ENCODE data around the gene MNX1. TPM values are rescaled to one million over a fixed set of nuclear protein-coding genes. Genes with fewer than 3 reads are reported as not detected.

MNX1 gene
- total RNA-seq, 4 donors from 2014 or later, result not detected

GRCh38 chr7:157006205-157006747, 4.2 kb downstream of the MNX1 start:
- DNase-seq (ENCODE audit: extremely low spot score), result no peak
- Histone ChIP-seq H3K36me3 (no peaks in the 10 kb centered on the region), H3K27ac (replicated peaks in 1 of 4) (no peak overlapping the region), H3K27me3 (peaks cover 6 to 98% (median 76%) of the 10 kb centered on the region in 4 donors), H3K9me3 (no peaks in the 10 kb centered on the region), H3K4me3 (no peak overlapping the region), H3K4me1 (peaks cover 32 to 77% (median 64%) of the 10 kb centered on the region in 4 donors)
- intact Hi-C loops (cut with DNase I), result no loop called here
- TF ChIP-seq EP300 (IDR thresholded peaks at IDR 0.05), result no peak
- TF ChIP-seq POLR2A (IDR thresholded peaks at IDR 0.05; ENCODE audit: low read depth), result no peak
- no peak for TF ChIP-seq POLR2AphosphoS5 (IDR thresholded peaks at IDR 0.05)
- TF ChIP-seq, protein P1, sequence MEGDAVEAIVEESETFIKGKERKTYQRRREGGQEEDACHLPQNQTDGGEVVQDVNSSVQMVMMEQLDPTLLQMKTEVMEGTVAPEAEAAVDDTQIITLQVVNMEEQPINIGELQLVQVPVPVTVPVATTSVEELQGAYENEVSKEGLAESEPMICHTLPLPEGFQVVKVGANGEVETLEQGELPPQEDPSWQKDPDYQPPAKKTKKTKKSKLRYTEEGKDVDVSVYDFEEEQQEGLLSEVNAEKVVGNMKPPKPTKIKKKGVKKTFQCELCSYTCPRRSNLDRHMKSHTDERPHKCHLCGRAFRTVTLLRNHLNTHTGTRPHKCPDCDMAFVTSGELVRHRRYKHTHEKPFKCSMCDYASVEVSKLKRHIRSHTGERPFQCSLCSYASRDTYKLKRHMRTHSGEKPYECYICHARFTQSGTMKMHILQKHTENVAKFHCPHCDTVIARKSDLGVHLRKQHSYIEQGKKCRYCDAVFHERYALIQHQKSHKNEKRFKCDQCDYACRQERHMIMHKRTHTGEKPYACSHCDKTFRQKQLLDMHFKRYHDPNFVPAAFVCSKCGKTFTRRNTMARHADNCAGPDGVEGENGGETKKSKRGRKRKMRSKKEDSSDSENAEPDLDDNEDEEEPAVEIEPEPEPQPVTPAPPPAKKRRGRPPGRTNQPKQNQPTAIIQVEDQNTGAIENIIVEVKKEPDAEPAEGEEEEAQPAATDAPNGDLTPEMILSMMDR (IDR thresholded peaks at IDR 0.05), result no peak
- 5% methylated on average over 22 of the region's 39 CpGs for WGBS

GRCh38 chr7:157005456-157006204, 4.8 kb downstream of the MNX1 start:
- no peaks in the 10 kb centered on the region for H3K9me3 ChIP-seq
- peak overlapping the region in 3 of 4 donors; percentile 18 to 35 (median 22) for H3K4me3 ChIP-seq
- TF ChIP-seq EP300 (IDR thresholded peaks at IDR 0.05), result no peak
- TF ChIP-seq, protein P1 (IDR thresholded peaks at IDR 0.05), result no peak
- TF ChIP-seq POLR2A (IDR thresholded peaks at IDR 0.05; ENCODE audit: low read depth), result no peak
- TF ChIP-seq POLR2AphosphoS5 (IDR thresholded peaks at IDR 0.05), result no peak
- intact Hi-C loops (cut with DNase I), result no loop called here
- H3K4me1 ChIP-seq, result peaks cover 27 to 76% (median 62%) of the 10 kb centered on the region in 4 donors
- no peak overlapping the region for H3K27ac ChIP-seq (replicated peaks in 1 of 4)
- peaks cover 6 to 98% (median 76%) of the 10 kb centered on the region in 4 donors for H3K27me3 ChIP-seq
- 3% methylated on average over 42 of the region's 77 CpGs for WGBS
- H3K36me3 ChIP-seq, result no peaks in the 10 kb centered on the region
- DNase-seq (ENCODE audit: extremely low spot score), result no peak

- H3K27me3 ChIP-seq, result peaks cover 12 to 99% (median 83%) of the 10 kb centered on the region in 4 donors
- DNase-seq (ENCODE audit: extremely low spot score), result no peak
- intact Hi-C loops (cut with DNase I), result no loop called here
- WGBS, result 7% methylated on average over 38 of the region's 56 CpGs
- no peaks in the 10 kb centered on the region for H3K9me3 ChIP-seq
- TF ChIP-seq POLR2AphosphoS5 (IDR thresholded peaks at IDR 0.05) (no peak), POLR2A (IDR thresholded peaks at IDR 0.05; ENCODE audit: low read depth) (no peak), EP300 (IDR thresholded peaks at IDR 0.05) (no peak)
- TF ChIP-seq, protein P1 (IDR thresholded peaks at IDR 0.05), result no peak
- peak overlapping the region in 3 of 4 donors; percentile 22 to 35 (median 23) for H3K4me3 ChIP-seq
- peaks cover 35 to 78% (median 64%) of the 10 kb centered on the region in 4 donors for H3K4me1 ChIP-seq
- no peak overlapping the region for H3K27ac ChIP-seq (replicated peaks in 1 of 4)
- no peaks in the 10 kb centered on the region for H3K36me3 ChIP-seq
Measured at GRCh38 chr7:157004521-157005455, 5.7 kb downstream of the MNX1 start.

DNA sequence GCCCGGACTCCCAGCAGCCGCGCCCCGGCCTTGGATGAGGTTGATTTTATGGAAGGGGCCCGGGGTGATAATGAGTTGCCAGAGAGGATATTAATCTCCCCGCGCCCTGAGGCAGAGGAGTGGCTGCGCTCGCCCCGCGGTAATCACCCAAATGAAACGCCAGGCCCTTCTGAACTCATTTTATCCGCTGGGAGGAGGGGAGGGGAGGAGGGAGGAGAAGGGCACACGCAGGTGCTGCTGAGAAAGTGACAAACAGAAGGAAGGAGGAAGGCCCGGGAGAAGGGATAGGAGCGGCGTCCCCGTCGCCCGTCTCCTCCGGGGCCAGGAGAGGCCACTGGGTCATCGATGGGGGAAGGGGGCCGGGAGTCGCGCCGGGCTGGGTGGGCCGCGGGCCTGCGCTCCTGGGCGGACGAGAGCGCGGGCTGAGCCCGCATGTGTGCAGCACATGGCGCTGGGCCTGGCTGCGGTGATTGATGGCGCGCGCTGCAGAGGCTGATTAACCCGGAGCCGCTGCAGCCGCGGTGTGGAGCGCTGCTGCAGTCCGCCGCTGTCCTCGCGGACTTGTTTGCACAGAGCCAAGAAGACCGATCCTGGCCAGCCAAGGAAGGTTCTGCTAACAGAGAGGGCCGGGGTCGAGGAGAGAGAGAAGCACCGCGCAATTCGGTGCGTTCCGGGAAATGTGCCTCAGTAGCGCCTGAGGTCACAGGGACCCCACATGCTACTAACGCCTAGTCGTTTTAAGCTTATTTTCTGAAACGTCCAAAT, 6.5 kb downstream of the MNX1 start:
- TF ChIP-seq EP300 (IDR thresholded peaks at IDR 0.05) (no peak), POLR2AphosphoS5 (IDR thresholded peaks at IDR 0.05) (no peak), POLR2A (IDR thresholded peaks at IDR 0.05; ENCODE audit: low read depth) (no peak)
- TF ChIP-seq, protein P1 (IDR thresholded peaks at IDR 0.05), result no peak
- H3K27ac ChIP-seq (replicated peaks in 1 of 4), result no peak overlapping the region
- H3K4me1 ChIP-seq, result peaks cover 40 to 79% (median 65%) of the 10 kb centered on the region in 4 donors
- no peaks in the 10 kb centered on the region for H3K9me3 ChIP-seq
- peaks cover 15 to 100% (median 86%) of the 10 kb centered on the region in 4 donors for H3K27me3 ChIP-seq
- intact Hi-C loops (cut with DNase I), result no loop called here
- WGBS, result 5% methylated on average over 29 of the region's 60 CpGs
- H3K36me3 ChIP-seq, result no peaks in the 10 kb centered on the region
- DNase-seq (ENCODE audit: extremely low spot score), result no peak
- peak overlapping the region in 3 of 4 donors; percentile 5 to 23 (median 16) for H3K4me3 ChIP-seq
